ENCODE results near the gene SPAG16.
"Not testable (repeated sequence)": the region's sequence is repeated elsewhere in the genome, so short reads cannot be mapped to it uniquely, and the experiment has no call there.

SPAG16 gene

GRCh38 chr2:214062279-214062678 is 778.0 kb downstream of the SPAG16 start:
- H3K27me3 Mint-ChIP-seq; ATAC-seq (replicated peaks); H3K36me3 Mint-ChIP-seq (ENCODE audit: insufficient read depth); DNase-seq; H3K4me1 Mint-ChIP-seq (ENCODE audit: low read depth in 2 of 2); H3K4me3 Mint-ChIP-seq; H3K27ac Mint-ChIP-seq: not testable (repeated sequence)
- peaks cover 6 to 20% of the 10 kb centered on the region in 2 donors for H3K9me3 Mint-ChIP-seq

DNA sequence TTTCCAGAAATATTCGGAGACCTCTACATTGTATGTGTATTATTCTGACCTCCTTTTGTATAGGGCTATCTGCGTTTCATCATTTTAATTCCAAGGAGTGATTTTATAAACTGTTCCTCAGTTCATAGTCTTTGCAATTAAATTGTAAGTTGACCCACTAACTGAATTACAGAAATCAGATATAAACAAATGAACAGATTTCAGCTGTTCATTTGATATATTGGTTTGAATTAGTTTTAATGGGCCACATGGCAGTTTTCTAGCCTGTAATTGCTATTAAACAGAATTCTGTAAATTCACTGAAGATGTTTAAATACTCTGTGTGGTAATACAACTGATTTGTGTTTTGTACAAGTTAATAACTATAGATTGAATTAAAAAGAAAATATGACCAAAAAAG is 780.2 kb downstream of the SPAG16 start:
- Mint-ChIP-seq H3K4me3 (no peak overlapping the region), H3K27me3 (no peaks in the 10 kb centered on the region), H3K9me3 (peaks cover 4 to 20% of the 10 kb centered on the region in 2 donors), H3K4me1 (ENCODE audit: low read depth in 2 of 2) (no peaks in the 10 kb centered on the region), H3K36me3 (ENCODE audit: insufficient read depth) (no peaks in the 10 kb centered on the region), H3K27ac (no peak overlapping the region)
- no peak for ATAC-seq (replicated peaks)
- no peak for DNase-seq

DNA sequence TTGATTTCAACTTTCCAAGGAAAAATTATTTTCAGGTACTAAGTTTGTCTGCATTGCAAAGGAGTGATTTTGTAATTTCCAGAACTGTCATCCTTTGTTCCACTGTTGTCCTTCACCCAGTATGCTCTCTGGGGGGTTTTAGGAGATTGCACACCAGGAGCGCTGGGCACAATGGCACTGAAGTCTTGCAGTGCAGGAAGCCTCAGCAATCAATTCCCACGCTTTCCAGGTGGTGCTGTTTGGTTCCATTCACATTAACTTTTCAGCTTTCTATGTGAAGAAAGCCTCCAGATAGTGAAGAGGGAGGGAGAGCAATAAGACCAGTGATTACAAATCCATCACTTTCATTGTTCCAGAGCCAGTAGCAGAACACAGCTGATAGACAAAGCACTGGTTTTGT is 782.6 kb downstream of the SPAG16 start:
- no peaks in the 10 kb centered on the region for H3K27me3 Mint-ChIP-seq
- H3K36me3 Mint-ChIP-seq (ENCODE audit: insufficient read depth): no peaks in the 10 kb centered on the region
- peaks cover 6 to 20% of the 10 kb centered on the region in 2 donors for H3K9me3 Mint-ChIP-seq
- no peak overlapping the region for H3K27ac Mint-ChIP-seq
- no peak for DNase-seq
- ATAC-seq (replicated peaks): no peak
- no peak overlapping the region for H3K4me3 Mint-ChIP-seq
- no peaks in the 10 kb centered on the region for H3K4me1 Mint-ChIP-seq (ENCODE audit: low read depth in 2 of 2)

GRCh38 chr2:214069254-214069653 is 785.0 kb downstream of the SPAG16 start:
- no peak overlapping the region for H3K27ac Mint-ChIP-seq
- H3K4me3 Mint-ChIP-seq: no peak overlapping the region
- H3K9me3 Mint-ChIP-seq: peaks cover 6 to 13% of the 10 kb centered on the region in 2 donors
- no peaks in the 10 kb centered on the region for H3K36me3 Mint-ChIP-seq (ENCODE audit: insufficient read depth)
- no peak for DNase-seq
- H3K27me3 Mint-ChIP-seq: no peaks in the 10 kb centered on the region
- ATAC-seq (replicated peaks): no peak
- H3K4me1 Mint-ChIP-seq (ENCODE audit: low read depth in 2 of 2): no peaks in the 10 kb centered on the region

GRCh38 chr2:214075456-214075855 is 791.2 kb downstream of the SPAG16 start:
- DNase-seq: no peak
- peaks cover 0 to 2% of the 10 kb centered on the region in 2 donors for H3K9me3 Mint-ChIP-seq

GRCh38 chr2:214076527-214076926 is 792.3 kb downstream of the SPAG16 start:
- no peaks in the 10 kb centered on the region for H3K36me3 Mint-ChIP-seq (ENCODE audit: insufficient read depth)

More at GRCh38 chr2:214075456-214075855, 791.2 kb downstream of the SPAG16 start:
- Mint-ChIP-seq H3K4me1 (ENCODE audit: low read depth in 2 of 2) (no peaks in the 10 kb centered on the region), H3K36me3 (ENCODE audit: insufficient read depth) (no peaks in the 10 kb centered on the region), H3K4me3 (no peak overlapping the region), H3K27me3 (no peaks in the 10 kb centered on the region), H3K27ac (no peak overlapping the region)
- no peak for ATAC-seq (replicated peaks)

GRCh38 chr2:214077727-214078126 is 793.5 kb downstream of the SPAG16 start:
- Mint-ChIP-seq H3K27me3 (no peaks in the 10 kb centered on the region), H3K4me3 (no peak overlapping the region), H3K4me1 (ENCODE audit: low read depth in 2 of 2) (no peaks in the 10 kb centered on the region), H3K27ac (no peak overlapping the region), H3K9me3 (no peaks in the 10 kb centered on the region), H3K36me3 (ENCODE audit: insufficient read depth) (no peaks in the 10 kb centered on the region)
- no peak for DNase-seq
- ATAC-seq (replicated peaks): no peak

More at GRCh38 chr2:214076527-214076926, 792.3 kb downstream of the SPAG16 start:
- Mint-ChIP-seq H3K9me3 (no peaks in the 10 kb centered on the region), H3K4me3 (no peak overlapping the region), H3K27me3 (no peaks in the 10 kb centered on the region), H3K4me1 (ENCODE audit: low read depth in 2 of 2) (no peaks in the 10 kb centered on the region), H3K27ac (no peak overlapping the region)
- DNase-seq: no peak
- ATAC-seq (replicated peaks): no peak

DNA sequence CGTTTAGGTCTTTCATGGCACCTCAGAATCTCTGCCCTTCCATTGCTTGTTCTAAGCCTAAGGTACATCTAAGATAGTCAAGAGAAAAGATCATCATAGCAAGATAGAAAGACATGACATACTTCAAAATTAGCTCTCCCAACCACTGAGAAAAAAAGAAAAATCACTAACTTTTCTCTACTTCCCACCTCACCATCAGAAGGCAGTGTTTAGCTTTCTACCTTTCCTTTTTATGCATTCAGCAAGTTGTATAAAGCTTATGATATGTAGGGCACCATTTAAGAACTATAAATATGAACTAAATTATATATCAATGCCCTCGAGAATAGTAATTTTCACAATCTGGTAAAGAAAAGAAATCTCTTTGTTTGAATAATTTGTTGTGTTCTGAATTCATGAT is 794.8 kb downstream of the SPAG16 start:
- Mint-ChIP-seq H3K27ac (no peak overlapping the region), H3K27me3 (no peaks in the 10 kb centered on the region), H3K4me1 (ENCODE audit: low read depth in 2 of 2) (no peaks in the 10 kb centered on the region), H3K36me3 (ENCODE audit: insufficient read depth) (no peaks in the 10 kb centered on the region), H3K9me3 (no peaks in the 10 kb centered on the region), H3K4me3 (no peak overlapping the region)
- ATAC-seq (replicated peaks) (no peak), DNase-seq (no peak)

DNA sequence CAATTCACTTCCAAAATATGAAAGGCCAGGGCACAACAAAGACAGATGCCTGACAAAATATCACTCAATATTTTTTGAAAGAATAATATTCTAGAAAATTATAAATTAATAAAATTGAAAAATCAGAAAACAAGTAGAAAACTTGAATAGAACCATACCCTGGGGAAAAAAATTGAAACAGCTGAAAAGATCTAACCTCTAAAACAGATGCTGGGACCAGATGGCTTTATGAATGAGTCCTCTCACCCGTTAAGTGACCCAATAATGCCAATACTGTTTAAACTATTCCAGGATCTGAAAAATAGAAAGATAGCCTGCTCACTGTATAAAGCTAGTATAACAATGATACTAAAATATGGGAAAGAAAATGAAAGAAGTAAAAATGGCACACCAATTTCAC is 804.3 kb downstream of the SPAG16 start:
- Mint-ChIP-seq H3K4me1 (ENCODE audit: low read depth in 2 of 2) (no peaks in the 10 kb centered on the region), H3K9me3 (no peaks in the 10 kb centered on the region), H3K36me3 (ENCODE audit: insufficient read depth) (no peaks in the 10 kb centered on the region), H3K4me3 (no peak overlapping the region), H3K27me3 (no peaks in the 10 kb centered on the region), H3K27ac (no peak overlapping the region)
- DNase-seq: no peak
- no peak for ATAC-seq (replicated peaks)

DNA sequence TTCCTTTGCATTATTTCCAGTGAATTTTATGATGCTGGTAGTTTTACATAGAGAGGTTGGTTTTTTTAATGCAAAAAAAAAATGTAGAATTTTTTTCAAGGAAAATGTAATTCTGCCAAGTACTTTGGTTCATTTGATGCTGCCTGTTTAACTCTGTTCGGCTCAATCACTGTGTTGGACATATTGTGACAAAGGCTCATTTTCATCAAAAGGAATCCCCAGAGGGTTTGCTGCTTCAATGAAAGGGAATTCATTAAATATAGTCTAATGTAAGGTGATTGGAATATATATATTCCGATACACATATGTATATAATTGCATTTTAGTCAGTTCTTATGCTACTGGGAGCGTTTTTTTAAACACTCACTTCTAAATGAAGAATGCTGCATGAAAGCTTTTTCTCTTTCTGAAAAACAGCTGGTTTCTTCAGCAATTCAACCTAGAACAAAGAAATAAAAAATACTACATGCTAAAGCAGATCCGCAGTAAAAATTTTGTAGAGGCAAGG is 812.0 kb downstream of the SPAG16 start:
- H3K9me3 Mint-ChIP-seq: no peaks in the 10 kb centered on the region
- ATAC-seq (replicated peaks): no peak
- H3K36me3 Mint-ChIP-seq (ENCODE audit: insufficient read depth): no peaks in the 10 kb centered on the region
- no peak for DNase-seq
- H3K27ac Mint-ChIP-seq: no peak overlapping the region
- H3K27me3 Mint-ChIP-seq: no peaks in the 10 kb centered on the region
- no peak overlapping the region for H3K4me3 Mint-ChIP-seq
- H3K4me1 Mint-ChIP-seq (ENCODE audit: low read depth in 2 of 2): no peaks in the 10 kb centered on the region

GRCh38 chr2:214098811-214099210 is 814.5 kb downstream of the SPAG16 start:
- ATAC-seq (replicated peaks) (no peak), DNase-seq (no peak)
- Mint-ChIP-seq H3K4me3 (no peak overlapping the region), H3K36me3 (ENCODE audit: insufficient read depth) (no peaks in the 10 kb centered on the region), H3K4me1 (ENCODE audit: low read depth in 2 of 2) (no peaks in the 10 kb centered on the region), H3K27ac (no peak overlapping the region), H3K9me3 (peaks cover under 1 to 3% of the 10 kb centered on the region in 2 donors), H3K27me3 (no peaks in the 10 kb centered on the region)

DNA sequence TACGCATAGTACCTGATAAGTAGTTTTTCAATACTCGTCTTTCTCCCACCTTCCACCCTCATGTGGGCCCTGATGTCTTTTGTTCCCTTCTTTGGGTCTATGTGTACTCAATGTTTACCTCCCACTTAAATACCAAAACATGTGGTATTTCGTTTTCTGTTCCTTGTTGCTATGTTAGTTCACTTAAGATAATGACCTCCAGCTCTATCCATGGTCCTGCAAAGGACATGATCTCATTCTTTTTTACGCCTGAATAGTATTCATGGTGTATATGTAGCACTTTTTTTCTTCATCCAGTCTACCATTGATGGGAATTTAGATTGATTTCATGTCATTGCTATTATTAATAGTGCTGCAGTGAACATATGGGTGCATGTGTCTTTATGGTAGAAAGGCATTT is 816.2 kb downstream of the SPAG16 start:
- Mint-ChIP-seq H3K4me1 (ENCODE audit: low read depth in 2 of 2) (no peaks in the 10 kb centered on the region), H3K36me3 (ENCODE audit: insufficient read depth) (no peaks in the 10 kb centered on the region), H3K4me3 (no peak overlapping the region), H3K27me3 (no peaks in the 10 kb centered on the region), H3K27ac (no peak overlapping the region), H3K9me3 (peaks cover 6 to 9% of the 10 kb centered on the region in 2 donors)
- no peak for ATAC-seq (replicated peaks)
- DNase-seq: no peak

DNA sequence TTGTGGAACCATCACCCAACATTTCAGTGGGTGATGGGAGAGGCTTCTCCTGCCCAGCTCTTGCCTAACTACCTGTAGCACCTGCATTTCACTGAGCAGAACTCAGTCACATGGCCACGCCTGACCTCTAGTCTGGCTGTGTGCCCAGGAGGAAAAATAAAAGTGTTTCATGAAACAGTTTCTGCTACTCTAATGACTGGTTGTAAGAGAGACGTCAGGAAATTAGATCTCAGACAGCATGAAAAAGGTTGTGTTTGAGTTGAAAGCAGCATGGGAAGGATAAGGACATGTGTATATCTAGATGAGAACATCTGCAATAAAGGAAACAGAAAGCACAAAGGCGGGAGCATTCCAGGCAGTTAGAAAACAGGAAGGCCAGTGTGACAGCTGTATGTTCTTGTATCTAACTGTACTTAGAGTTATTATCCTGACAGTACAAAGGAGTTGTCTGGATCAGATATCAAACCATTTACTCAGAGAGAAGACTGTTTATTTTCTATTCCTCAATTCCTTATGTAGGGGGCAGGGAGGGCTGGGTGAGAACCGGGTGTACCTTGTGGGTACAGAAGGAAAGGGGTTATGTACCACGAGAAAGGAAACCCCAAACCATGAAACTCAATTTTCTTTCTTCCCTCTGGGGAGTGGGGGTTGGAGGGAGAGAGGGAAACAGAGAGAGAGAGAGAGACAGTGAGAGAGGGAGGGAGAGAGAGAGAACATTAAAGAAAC is 819.2 kb downstream of the SPAG16 start:
- Mint-ChIP-seq H3K4me1 (ENCODE audit: low read depth in 2 of 2) (no peaks in the 10 kb centered on the region), H3K9me3 (peaks cover 6 to 9% of the 10 kb centered on the region in 2 donors), H3K36me3 (ENCODE audit: insufficient read depth) (no peaks in the 10 kb centered on the region), H3K27ac (no peak overlapping the region), H3K27me3 (no peaks in the 10 kb centered on the region), H3K4me3 (no peak overlapping the region)
- DNase-seq (no peak), ATAC-seq (replicated peaks) (no peak)

DNA sequence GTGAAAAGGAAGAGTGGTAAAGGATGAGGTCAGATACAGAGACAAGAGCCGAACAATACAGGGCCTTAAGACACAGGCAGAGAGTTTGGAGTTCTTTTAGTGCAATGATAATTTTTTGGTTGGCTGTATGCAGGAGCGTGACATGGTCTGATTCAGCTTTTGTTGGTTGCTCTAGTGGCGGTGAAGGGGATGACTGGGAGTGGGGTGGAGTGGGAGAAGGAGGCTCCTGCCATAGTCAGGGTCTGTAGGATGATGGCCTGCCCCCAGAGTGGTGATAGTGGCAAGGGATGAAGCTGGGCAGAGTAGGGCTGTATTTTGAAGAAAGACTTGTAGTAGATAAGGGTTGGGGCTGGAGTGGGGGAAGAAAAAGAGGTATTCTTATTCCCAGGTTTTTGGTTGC is 820.0 kb downstream of the SPAG16 start:
- Mint-ChIP-seq H3K27me3 (no peaks in the 10 kb centered on the region), H3K4me3 (no peak overlapping the region), H3K36me3 (ENCODE audit: insufficient read depth) (no peaks in the 10 kb centered on the region), H3K4me1 (ENCODE audit: low read depth in 2 of 2) (no peaks in the 10 kb centered on the region), H3K27ac (no peak overlapping the region), H3K9me3 (peaks cover 6 to 9% of the 10 kb centered on the region in 2 donors)
- no peak for DNase-seq
- no peak for ATAC-seq (replicated peaks)
